BE2C (cell line): ENCODE data around the gene NMNAT3.

Experiments used
- DNase-seq: peaks from one replicate; pipeline ENCODE4 v3.0.0-alpha.2; 2020
- H3K27me3 ChIP-seq: fragments of 250-450 bp; sonication (Bioruptor Pico); 2 replicates; pipeline ENCODE4 v1.5.1; 2020; ENCODE audit warnings: mild to moderate bottlenecking
- H3K36me3 ChIP-seq: fragments of 250-450 bp; sonication (Bioruptor Pico); 2 replicates; pipeline ENCODE4 v1.5.1; 2020; ENCODE audit warnings: mild to moderate bottlenecking
- H3K4me1 ChIP-seq: fragments of 250-450 bp; sonication (Bioruptor Pico); 2 replicates; pipeline ENCODE4 v1.5.1; 2020
- H3K4me3 ChIP-seq: 2 replicates; pipeline ENCODE4 v1.5.1; 2011; ENCODE audit warnings: low read depth, low read length
- H3K9me3 ChIP-seq: fragments of 250-450 bp; sonication (Bioruptor Pico); 2 replicates; pipeline ENCODE4 v1.5.1; 2020
- CTCF ChIP-seq: IDR thresholded peaks from 2 replicates; pipeline ENCODE4 v1.5.1; 2012; ENCODE audit warnings: mild to moderate bottlenecking, low read depth, low read length

Gene NMNAT3

GRCh38 chr3:139528281-139528680 lies 149.5 kb downstream of the NMNAT3 start:
- H3K4me1 ChIP-seq: peaks cover 28% of the 10 kb centered on the region
- no peak overlapping the region for H3K4me3 ChIP-seq
- peaks cover 27% of the 10 kb centered on the region for H3K36me3 ChIP-seq
- H3K27me3 ChIP-seq: no peaks in the 10 kb centered on the region
- DNase-seq: no peak
- TF ChIP-seq CTCF: no peak
- H3K9me3 ChIP-seq: no peaks in the 10 kb centered on the region

- H3K27me3 ChIP-seq: no peaks in the 10 kb centered on the region
- H3K9me3 ChIP-seq: no peaks in the 10 kb centered on the region
- peaks cover 21% of the 10 kb centered on the region for H3K4me1 ChIP-seq
- no peak overlapping the region for H3K4me3 ChIP-seq
- DNase-seq: no peak
- no peak for TF ChIP-seq CTCF
- peaks cover 23% of the 10 kb centered on the region for H3K36me3 ChIP-seq
These were observed 150.5 kb downstream of the NMNAT3 start for GRCh38 chr3:139527265-139527664.

- Histone ChIP-seq H3K4me3 (no peak overlapping the region), H3K4me1 (peaks cover 26% of the 10 kb centered on the region), H3K9me3 (no peaks in the 10 kb centered on the region), H3K27me3 (no peaks in the 10 kb centered on the region), H3K36me3 (peaks cover 20% of the 10 kb centered on the region)
- TF ChIP-seq CTCF: no peak
- no peak for DNase-seq
These were observed 151.6 kb downstream of the NMNAT3 start for GRCh38 chr3:139526146-139526545.

GRCh38 chr3:139524841-139525636 lies 152.7 kb downstream of the NMNAT3 start:
- Histone ChIP-seq H3K36me3 (peaks cover 20% of the 10 kb centered on the region), H3K27me3 (no peaks in the 10 kb centered on the region), H3K9me3 (no peaks in the 10 kb centered on the region), H3K4me1 (peaks cover 22% of the 10 kb centered on the region), H3K4me3 (no peak overlapping the region)
- no peak for DNase-seq
- no peak for TF ChIP-seq CTCF

- Histone ChIP-seq H3K4me1 (peaks cover 15% of the 10 kb centered on the region), H3K9me3 (no peaks in the 10 kb centered on the region), H3K27me3 (no peaks in the 10 kb centered on the region), H3K4me3 (no peak overlapping the region), H3K36me3 (peaks cover 20% of the 10 kb centered on the region)
- DNase-seq: no peak
- no peak for TF ChIP-seq CTCF
These were observed 154.1 kb downstream of the NMNAT3 start for GRCh38 chr3:139523718-139524117.

- TF ChIP-seq CTCF: no peak
- no peaks in the 10 kb centered on the region for H3K27me3 ChIP-seq
- H3K9me3 ChIP-seq: no peaks in the 10 kb centered on the region
- H3K4me3 ChIP-seq: no peak overlapping the region
- no peak for DNase-seq
- H3K4me1 ChIP-seq: peaks cover 15% of the 10 kb centered on the region
- H3K36me3 ChIP-seq: peaks cover 16% of the 10 kb centered on the region
These were observed 154.6 kb downstream of the NMNAT3 start for GRCh38 chr3:139523166-139523565.
